ENCODE results near the gene OCA2.

Gene OCA2

DNA sequence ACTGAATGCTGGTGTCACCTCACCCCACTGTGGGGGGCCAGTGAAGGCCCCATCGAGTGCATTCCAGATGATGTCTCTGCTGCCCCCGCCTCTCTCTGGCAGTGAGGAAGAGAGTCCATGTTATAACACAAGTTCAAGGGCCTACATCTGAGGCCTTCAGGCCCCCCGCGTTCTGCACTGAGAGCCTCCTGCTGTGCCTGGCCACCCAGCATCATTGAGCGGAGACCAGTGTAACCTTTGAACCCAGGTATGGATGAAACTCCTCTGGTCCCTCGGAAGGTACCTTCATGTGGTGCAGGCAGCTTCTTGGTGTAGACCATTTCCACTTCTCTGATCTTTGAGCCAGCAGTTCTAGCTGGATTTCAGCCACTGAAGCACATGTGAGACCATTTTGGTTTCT is 324.9 kb downstream of the OCA2 start:
- TF ChIP-seq, protein P1, sequence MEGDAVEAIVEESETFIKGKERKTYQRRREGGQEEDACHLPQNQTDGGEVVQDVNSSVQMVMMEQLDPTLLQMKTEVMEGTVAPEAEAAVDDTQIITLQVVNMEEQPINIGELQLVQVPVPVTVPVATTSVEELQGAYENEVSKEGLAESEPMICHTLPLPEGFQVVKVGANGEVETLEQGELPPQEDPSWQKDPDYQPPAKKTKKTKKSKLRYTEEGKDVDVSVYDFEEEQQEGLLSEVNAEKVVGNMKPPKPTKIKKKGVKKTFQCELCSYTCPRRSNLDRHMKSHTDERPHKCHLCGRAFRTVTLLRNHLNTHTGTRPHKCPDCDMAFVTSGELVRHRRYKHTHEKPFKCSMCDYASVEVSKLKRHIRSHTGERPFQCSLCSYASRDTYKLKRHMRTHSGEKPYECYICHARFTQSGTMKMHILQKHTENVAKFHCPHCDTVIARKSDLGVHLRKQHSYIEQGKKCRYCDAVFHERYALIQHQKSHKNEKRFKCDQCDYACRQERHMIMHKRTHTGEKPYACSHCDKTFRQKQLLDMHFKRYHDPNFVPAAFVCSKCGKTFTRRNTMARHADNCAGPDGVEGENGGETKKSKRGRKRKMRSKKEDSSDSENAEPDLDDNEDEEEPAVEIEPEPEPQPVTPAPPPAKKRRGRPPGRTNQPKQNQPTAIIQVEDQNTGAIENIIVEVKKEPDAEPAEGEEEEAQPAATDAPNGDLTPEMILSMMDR (IDR thresholded peaks at IDR 0.05) = no peak

DNA sequence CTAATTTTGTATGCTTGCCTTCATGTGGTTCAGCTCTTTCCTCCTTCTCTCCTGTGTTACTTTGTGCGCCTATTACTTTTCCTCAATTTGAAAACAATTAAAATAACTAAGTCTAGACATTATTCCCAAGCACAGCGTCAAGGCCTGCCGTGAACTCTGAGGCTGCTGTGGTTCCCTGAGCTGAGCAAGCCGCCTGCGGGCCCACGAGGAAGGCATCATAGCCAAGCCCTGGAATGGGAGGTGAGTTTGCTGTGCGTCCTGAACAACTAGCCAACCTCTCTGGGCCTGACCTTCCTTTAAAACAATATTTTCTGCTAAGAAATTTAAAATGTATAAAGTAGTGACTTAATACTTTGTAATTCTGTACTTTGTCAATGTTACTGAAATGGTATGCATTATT is 327.2 kb downstream of the OCA2 start:
- TF ChIP-seq, protein P1 (IDR thresholded peaks at IDR 0.05) = no peak

- TF ChIP-seq, protein P1 (IDR thresholded peaks at IDR 0.05) = no peak
These were observed 328.2 kb downstream of the OCA2 start for GRCh38 chr15:27770769-27771554.

- TF ChIP-seq, protein P1 (IDR thresholded peaks at IDR 0.05) = no peak
These were observed 329.0 kb downstream of the OCA2 start for GRCh38 chr15:27770086-27770607.

DNA sequence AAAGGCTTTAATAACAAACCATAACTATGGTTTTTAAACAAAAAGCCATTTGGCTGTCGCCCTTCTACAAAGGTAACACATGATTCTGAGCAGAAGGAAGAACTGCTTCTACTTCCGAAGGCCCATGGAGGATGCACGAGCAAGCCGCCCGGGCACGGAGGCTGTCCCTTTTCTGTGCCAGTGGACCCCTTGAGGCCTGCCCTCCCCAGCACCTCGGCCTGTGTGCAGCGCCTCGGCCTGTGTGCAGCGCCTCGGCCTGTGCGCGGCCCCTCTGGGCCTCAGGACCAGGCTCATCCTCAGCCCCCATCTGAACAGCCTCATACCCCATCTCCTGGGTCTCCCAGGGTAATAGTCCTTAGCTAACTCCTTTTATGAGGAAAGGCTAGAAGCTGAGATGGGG is 329.5 kb downstream of the OCA2 start:
- TF ChIP-seq, protein P1 (IDR thresholded peaks at IDR 0.05) = no peak

DNA sequence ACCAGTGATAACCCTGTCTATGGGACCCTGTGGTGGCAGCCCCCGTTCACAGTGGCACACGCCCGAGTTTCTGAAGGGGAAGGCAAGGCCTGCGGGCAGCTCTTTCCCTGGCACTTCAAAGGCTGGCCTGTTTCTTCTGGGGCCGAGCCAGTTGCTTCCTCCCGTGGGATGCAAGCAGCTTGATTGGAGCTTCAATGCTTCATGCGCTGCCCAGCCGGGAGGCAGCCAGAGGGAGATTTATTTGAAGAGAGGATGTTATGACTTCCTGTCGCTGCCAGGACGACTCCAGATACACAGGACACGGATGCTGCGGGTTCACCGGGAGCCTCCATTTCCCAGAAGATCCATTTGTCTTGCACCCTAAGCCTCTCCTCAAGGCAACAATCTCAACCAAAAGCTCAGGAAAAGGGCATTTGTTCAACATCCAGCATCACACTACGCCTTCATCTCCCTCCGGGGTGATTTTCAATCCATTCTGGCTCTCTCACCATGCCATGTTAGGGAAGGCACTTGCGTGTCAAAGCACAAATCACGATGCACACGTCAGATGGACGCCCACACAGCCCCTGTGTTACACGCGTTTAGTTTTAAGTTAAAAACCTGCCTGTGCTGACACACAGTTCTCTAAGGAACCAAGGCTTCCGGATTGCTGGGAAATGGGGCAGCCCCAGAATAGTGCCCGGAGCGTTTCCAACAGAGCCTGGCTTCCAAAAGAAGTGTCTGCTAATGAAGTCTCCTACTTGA is 330.2 kb downstream of the OCA2 start:
- TF ChIP-seq, protein P1 (IDR thresholded peaks at IDR 0.05) = no peak

DNA sequence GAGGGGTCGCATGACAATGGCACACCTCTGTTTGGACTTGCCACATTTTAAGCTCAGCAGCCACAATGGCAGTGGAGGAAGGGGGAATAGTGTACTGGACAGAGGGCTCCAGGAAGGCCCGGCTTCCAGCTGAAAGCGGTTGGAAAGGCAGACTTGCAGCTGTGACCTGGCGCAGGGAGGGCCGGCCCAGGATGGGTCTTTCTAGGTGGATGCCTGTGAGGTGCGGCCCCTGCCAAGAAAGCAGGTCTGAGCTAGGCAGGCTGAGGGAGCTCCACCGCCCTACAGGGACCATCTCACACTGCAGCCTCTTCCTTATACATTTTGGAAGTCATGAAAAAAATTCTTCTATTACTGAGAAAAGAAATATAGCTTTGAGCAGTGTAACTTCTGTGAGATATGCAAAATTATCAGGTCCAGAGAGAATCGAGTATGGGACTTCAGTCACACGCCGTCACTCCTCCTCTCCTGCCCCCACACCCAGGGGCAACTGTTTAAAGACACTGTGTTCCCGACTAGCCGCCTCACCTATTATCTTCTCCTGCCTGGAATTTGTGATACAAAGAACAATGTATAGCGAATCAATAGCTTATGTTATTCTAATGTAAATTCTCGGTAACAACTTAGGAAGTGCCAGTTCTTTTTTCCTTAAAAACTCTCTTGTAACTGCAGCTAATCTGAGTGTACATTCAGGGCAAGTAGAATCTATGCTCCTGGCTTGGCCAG is 331.0 kb downstream of the OCA2 start:
- TF ChIP-seq, protein P1 (IDR thresholded peaks at IDR 0.05) = no peak
